Epithelial cell of esophagus (primary cell): ENCODE data around the gene CD59.

Source experiments
- DNase-seq: peaks from one replicate; pipeline ENCODE4 v3.0.0; 2010; ENCODE audit warnings: low read depth
- H3K4me3 ChIP-seq: 2 replicates; pipeline ENCODE4 v1.5.1; 2011; ENCODE audit warnings: mild to moderate bottlenecking, low read length, control low read depth
- TF ChIP-seq, protein P1 (sequence below): IDR thresholded peaks from 2 replicates; pipeline ENCODE4 v1.5.1; 2011; ENCODE audit warnings: low read depth, mild to moderate bottlenecking, low read length, control low read depth, inconsistent platforms; ENCODE audit not compliant: insufficient read depth; ENCODE audit errors: missing control alignments

Gene CD59, protein sequence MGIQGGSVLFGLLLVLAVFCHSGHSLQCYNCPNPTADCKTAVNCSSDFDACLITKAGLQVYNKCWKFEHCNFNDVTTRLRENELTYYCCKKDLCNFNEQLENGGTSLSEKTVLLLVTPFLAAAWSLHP

DNA sequence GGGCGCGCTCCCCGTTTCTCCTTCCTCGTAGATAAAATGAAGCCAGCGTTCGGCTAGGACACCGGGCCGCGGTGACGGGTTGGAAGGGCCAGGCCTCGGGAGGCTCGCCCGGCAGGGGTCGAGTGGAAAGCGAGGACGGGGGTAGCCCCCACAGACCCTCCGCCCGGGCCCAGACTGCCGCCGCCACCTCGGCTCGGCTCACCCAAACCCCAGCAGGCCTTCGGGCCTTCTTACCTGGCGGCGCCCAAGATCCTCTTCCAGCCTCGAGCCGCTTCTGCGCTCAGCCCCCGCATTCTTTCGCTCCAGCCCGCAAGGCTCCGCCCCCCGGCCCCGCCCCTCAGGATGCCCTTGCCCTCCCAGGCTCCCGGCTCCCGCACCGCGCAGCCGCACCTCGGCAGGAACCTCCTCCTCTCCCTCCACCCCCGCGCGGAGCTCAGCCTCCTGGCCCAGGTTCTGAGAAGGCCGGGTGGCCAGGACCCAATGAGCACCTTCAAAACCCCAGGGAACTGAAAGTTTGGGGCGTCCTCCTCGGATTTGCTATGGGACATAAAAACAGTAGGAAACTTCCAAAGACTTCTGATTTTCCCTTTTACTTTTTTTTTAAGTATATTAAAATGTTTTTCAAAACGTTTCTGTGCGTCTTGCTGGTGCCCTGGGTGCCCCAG is at the start of gene CD59:
TSS of gene CD59 (minus strand) at position 276 of the 665 bp plus-strand sequence. CDS start 13,978 bp downstream, outside the sequence.
- peak within 1 kb of the TSS; percentile 83 for H3K4me3 ChIP-seq
- DNase-seq = peak; percentile 96
- TF ChIP-seq, protein P1, sequence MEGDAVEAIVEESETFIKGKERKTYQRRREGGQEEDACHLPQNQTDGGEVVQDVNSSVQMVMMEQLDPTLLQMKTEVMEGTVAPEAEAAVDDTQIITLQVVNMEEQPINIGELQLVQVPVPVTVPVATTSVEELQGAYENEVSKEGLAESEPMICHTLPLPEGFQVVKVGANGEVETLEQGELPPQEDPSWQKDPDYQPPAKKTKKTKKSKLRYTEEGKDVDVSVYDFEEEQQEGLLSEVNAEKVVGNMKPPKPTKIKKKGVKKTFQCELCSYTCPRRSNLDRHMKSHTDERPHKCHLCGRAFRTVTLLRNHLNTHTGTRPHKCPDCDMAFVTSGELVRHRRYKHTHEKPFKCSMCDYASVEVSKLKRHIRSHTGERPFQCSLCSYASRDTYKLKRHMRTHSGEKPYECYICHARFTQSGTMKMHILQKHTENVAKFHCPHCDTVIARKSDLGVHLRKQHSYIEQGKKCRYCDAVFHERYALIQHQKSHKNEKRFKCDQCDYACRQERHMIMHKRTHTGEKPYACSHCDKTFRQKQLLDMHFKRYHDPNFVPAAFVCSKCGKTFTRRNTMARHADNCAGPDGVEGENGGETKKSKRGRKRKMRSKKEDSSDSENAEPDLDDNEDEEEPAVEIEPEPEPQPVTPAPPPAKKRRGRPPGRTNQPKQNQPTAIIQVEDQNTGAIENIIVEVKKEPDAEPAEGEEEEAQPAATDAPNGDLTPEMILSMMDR = no peak

DNA sequence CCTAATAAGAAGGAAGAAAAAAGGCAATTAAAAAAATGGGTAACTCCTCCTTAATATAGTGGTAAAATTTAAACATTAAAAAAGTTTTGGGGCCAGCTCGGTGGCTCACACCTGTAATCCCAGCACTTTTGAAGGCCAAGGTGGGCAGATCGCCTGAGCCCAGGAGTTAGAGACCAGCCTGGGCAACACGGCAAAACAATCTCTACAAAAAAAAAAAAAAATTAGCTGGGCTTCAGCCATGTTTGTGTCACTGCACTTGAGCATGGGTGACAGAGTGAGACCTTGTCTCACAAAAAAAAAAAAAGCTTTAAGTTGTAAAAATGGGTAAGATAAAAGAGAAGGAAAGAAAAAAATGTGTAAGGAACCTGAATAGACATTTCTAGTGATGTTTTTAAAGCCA is 49.4 kb upstream of the CD59 start:
- DNase-seq = no peak
- TF ChIP-seq, protein P1 = no peak
- H3K4me3 ChIP-seq = no peak overlapping the region

DNA sequence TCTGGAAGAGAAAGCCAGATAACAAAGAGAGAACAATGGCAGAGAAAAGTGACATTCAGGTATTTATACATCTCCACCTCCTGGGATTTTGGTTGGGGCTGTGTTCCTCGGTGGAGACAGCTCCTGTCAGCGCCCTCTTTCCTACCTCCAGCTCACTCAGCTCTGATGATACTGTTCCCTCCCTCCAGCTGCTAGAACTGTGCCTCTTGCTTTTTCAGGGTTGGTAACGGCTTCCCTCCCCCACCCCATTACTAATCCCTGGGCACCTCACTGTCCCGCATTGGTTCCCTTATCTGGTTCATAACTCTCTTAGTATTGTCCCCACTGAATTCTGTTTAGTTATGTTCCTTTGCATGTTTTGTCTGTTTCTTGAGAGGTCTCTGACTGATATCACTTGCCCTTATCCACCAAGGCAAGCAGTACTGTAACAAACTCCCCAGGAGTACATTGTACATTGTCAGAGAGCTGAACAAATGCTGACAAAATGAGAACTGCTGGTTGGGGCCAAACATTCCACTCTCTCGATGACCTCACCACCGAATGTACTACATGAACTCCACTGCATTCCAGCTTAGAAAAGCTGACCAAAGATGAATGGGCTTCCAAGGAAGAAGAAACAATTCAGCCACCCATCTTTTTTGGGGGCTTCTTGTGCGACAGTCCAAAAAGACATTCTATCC is 43.8 kb upstream of the CD59 start:
- DNase-seq = peak; percentile 35
- no peak overlapping the region for H3K4me3 ChIP-seq
- TF ChIP-seq, protein P1 = no peak

DNA sequence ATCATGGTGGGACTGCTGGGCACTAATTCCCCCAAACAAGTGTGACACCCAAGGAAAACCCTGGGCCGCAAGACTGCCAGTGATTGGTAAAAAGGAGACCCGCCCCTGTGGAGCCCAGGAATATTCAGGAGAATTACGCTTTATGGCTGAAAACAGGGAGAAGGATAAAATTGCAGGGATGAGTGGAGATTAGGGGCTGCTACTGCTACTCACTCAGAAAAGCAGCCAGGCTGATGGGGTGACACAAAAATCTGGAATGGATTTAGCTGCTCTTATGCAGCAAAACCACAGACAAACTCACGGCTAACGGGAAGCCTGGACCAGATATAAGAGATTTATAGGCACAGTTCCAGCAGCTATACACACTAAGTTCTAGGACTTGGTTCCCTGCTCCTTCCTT is 42.5 kb upstream of the CD59 start:
- TF ChIP-seq, protein P1 = no peak
- H3K4me3 ChIP-seq = no peak overlapping the region
- no peak for DNase-seq

DNA sequence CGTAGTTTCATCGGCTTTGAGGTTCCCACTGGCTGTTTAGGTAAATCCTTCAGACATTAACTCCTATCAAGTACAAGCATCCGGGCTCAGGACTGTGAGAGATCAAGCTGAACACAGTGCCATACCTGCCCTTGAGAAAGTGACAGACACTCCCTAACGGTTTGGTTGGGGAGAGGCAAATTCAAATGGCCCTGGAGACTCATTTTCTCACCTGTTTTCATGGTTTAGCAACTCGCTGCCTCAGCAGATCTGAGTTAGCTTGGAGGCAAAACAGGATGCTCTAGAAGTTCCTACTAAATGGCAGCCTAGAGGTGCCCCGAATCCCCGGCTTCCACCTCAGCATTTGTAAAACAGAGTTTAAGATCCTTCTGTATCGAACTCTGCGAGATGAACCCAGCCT is 41.7 kb upstream of the CD59 start:
- DNase-seq = no peak
- TF ChIP-seq, protein P1 = no peak
- H3K4me3 ChIP-seq = no peak overlapping the region

DNA sequence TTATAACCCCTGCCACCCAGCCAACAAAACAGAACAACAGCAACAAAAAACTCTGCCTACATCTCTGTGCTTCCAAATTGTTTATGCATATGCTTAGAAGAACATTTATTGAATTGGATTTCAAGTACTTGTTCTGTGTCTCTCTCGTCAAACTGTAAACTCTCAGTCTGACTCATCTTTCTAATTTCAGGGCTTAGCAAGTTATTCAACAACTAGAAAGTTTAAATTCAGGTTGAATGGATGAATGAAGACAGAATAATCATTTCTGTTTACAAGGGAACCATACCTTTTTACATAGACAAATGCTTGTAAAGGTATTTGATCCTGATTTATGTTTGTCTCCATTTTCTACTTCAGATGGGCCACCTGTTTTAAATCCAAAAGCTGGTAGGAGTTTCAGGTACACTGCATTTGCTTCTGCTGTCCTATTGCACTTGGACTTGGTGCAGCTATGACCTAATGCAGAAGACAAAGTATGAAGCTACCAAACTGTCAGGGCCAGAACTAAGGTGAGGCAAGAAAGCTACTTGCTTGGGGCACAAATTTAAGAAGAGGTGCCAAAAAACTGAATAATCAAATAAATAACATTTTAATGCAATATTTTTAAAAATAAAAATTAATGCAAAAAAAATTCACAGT is 39.7 kb upstream of the CD59 start:
- H3K4me3 ChIP-seq = no peak overlapping the region
- peak; percentile 20 for DNase-seq
- TF ChIP-seq, protein P1 = no peak
